Stimulated activated CD4-positive, alpha-beta T cell treated with anti-CD3 and anti-CD28 coated beads, Interleukin-15, amount 100 ng/mL, for 48 hours (primary cell): ENCODE data around the gene TWIST1.

Source experiments
- DNase-seq, 2 donors: peaks; one replicate each; pipeline ENCODE4 v3.0.0-alpha.2; 2020; ENCODE audit warnings: low read depth in 2 of 2

The TWIST1 gene

DNA sequence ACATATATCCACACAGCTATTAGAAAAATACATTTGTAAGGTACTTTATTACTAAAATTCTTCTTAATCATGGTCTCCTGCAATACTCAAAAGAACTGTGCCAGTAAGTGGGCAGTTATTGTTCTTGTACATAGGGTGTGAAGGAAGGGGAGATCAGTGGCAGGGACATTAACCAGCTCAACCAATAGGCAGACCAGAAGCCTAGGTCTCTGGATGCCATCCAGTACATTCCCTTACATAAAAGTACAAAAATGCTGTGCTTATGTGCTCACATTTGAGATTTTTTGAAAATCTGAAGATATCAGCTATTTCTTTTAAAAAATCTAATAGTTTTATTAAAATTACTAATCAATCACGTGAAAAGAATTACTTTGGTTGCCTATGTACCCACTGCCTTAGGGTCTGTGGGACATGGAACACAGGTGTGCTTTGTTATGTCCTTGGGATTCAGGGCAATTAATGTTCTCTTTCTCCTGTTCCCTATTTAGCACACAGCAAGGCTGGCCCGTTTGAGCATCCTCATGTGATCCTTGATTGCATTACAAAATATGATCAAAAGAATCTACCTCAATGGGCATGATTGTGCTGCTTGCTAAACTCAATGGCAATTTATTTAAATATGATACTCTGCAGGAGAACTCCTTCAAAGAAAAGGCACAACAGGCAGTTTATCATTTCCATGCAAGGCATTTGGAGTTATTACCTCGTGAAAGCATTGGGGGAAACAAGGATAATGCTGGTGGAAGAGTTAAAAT, 22.7 kb downstream of the TWIST1 start:
- DNase-seq, result no peak

DNA sequence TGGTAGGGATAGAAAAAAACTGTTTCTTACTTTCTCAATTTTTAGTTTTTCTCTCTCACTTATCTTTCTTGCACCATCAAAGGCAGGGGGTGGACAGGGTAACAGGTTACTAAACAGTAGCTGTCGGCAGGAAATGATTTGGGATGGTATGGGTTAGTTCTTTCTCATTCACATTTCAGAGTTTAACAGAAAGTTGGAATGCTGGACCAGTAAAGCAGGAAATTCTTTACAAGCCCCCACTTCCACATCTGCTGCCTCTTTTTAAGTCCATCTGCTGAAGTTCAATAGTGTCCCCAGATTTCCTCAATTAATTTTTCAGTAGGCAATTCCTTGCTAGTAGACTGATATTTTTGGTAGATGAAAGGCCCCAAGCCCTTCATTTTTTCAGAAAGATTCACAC, 23.3 kb downstream of the TWIST1 start:
- DNase-seq, result no peak

DNA sequence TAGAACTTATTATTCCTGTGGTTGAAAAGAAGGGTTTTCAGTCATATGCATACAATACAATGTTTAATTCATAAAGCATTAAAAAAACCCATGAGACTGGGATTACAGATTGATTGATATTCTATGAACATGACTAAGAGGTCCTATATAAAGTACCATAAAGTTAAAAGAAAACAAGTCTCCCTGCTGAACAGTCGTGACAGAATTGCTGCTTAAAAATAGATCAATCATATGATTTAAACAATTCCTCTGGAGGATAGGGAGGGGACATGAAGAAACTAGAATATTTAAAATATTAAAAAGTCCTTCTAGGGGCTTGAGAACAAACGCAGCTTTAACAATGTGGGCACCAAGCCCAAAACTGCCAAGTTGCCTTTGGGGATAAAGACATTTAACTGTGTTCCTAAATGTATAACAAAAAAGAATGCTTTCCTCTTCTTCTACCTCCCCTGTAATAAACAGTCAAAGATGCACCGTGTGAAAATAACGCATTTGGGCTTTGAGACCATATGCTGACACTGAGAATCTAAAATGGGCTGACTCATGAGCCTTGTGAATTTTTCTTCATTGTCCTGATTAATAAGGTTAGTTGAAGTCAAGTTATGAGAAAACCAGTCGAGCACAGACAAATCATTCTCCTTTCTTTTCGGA, 25.8 kb downstream of the TWIST1 start:
- no peak for DNase-seq

DNA sequence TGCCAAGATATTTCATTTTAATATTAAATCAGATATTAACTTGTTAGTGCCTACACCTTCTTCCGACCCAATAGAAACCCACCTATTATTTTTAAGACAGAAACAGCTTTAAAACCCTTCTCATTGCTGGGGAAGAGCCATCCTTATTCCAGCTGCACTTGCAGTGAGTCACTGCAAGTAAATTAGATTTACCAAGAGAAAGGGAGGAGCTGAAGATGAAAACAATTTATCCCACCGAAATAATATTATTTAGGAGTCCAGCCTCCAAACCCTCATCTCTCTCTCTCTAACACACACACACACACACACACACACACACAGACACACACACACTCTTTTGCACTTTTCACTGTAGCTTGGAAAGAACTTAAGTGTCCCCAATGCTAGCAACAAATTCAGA, 26.9 kb downstream of the TWIST1 start:
- no peak for DNase-seq

GRCh38 chr7:19089797-19090196, 27.6 kb downstream of the TWIST1 start:
- DNase-seq, result no peak

GRCh38 chr7:19089378-19089777, 28.1 kb downstream of the TWIST1 start:
- no peak for DNase-seq

GRCh38 chr7:19080093-19080492, 37.3 kb downstream of the TWIST1 start:
- no peak for DNase-seq

DNA sequence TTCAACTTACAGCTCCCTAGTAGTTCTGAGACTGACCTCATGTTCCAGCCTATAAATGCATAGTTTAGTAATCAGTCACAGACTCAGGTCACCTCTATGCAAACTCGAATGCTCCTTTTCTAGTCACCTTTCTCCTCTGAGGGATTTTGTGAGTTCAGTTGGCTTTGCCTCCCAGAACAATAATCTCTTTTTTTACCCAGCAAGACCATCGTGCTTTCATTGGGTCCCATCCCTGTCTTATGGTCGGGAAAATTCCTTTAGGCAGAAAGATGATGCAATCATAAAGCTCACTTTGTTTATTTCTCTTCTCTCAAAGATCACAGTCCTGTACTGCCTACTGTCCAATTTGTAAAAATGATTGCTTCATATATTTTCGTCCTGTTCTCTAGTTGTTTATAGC, 38.4 kb downstream of the TWIST1 start:
- no peak for DNase-seq

DNA sequence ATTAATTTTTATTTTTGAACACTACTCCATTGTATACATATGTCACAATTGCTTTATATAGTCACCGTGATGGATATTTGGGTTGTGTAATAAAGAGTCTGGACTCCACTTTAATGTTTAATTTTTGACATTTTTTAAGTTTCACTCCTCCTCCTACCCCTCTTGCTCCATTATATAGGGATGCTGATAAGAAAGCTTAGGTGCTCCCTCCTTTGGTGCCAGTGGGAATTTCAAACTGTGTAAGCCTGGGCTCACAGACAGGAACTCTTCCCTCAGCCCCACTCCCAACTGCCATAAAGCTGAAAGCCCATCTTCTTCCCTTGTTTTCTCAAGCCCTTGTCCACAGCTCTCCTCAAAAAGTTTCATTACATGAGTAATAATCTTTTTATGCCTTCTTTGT, 47.6 kb downstream of the TWIST1 start:
- DNase-seq, result no peak

DNA sequence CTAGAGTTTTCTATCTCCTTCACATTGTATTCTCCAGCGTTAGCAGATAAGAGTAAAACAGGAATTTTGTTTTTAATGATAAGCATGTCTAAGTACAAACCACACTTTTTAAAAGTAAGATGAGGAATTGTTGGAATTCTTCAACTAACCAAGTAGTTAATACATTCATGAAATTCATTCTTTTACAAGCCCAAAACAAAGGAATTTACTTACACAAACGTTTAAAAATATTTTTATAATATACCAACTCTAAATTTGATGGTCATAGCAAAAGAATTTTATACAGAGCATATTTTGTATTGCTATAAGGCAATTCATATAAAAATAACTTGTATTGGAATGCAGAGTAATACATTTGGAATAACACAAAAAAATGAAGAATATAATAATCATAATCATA, 51.3 kb downstream of the TWIST1 start:
- no peak for DNase-seq
